ENCODE measurements around the gene GARIN1A.
"Not testable (repeated sequence)": the region's sequence is repeated elsewhere in the genome, so short reads cannot be mapped to it uniquely, and the experiment has no call there.

The GARIN1A gene

GRCh38 chr7:128671992-128672391, at the start of gene GARIN1A:
Gene GARIN1A (plus strand): TSS chr7:128672292. CDS start chr7:128672398, 106 bp downstream.
- DNase-seq: no peak

GRCh38 chr7:128627124-128627523, 45.0 kb upstream of the GARIN1A start:
- DNase-seq: not testable (repeated sequence)

GRCh38 chr7:128633915-128634314, 38.2 kb upstream of the GARIN1A start:
- not testable (repeated sequence) for DNase-seq

GRCh38 chr7:128645206-128645605, 26.9 kb upstream of the GARIN1A start:
- not testable (repeated sequence) for DNase-seq

- DNase-seq: not testable (repeated sequence)
These were observed 26.2 kb upstream of the GARIN1A start for GRCh38 chr7:128645844-128646243.

GRCh38 chr7:128646877-128647276, 25.2 kb upstream of the GARIN1A start:
- DNase-seq: not testable (repeated sequence)

- not testable (repeated sequence) for DNase-seq
These were observed 21.0 kb upstream of the GARIN1A start for GRCh38 chr7:128651096-128651495.

- not testable (repeated sequence) for DNase-seq
These were observed 19.5 kb upstream of the GARIN1A start for GRCh38 chr7:128652606-128653005.

GRCh38 chr7:128653197-128653596, 18.9 kb upstream of the GARIN1A start:
- DNase-seq: not testable (repeated sequence)

GRCh38 chr7:128654080-128654479, 18.0 kb upstream of the GARIN1A start:
- DNase-seq: not testable (repeated sequence)

GRCh38 chr7:128654501-128654900, 17.6 kb upstream of the GARIN1A start:
- not testable (repeated sequence) for DNase-seq

- not testable (repeated sequence) for DNase-seq
These were observed 13.7 kb upstream of the GARIN1A start for GRCh38 chr7:128658428-128658827.

- no peak for DNase-seq
These were observed 11.5 kb upstream of the GARIN1A start for GRCh38 chr7:128660596-128660995.

GRCh38 chr7:128661446-128661845, 10.6 kb upstream of the GARIN1A start:
- no peak for DNase-seq

GRCh38 chr7:128662091-128662490, 10.0 kb upstream of the GARIN1A start:
- no peak for DNase-seq

- DNase-seq: not testable (repeated sequence)
These were observed 8.9 kb upstream of the GARIN1A start for GRCh38 chr7:128663223-128663622.

- no peak for DNase-seq
These were observed 7.0 kb upstream of the GARIN1A start for GRCh38 chr7:128665057-128665456.

- no peak for DNase-seq
These were observed 5.9 kb upstream of the GARIN1A start for GRCh38 chr7:128666200-128666599.

- DNase-seq: no peak
These were observed 930 bp downstream of the GARIN1A start for GRCh38 chr7:128672927-128673517.

- DNase-seq: no peak
These were observed 1.5 kb downstream of the GARIN1A start for GRCh38 chr7:128673571-128673970.

- DNase-seq: no peak
These were observed 4.6 kb downstream of the GARIN1A start for GRCh38 chr7:128676665-128677064.

GRCh38 chr7:128679920-128680319, 7.8 kb downstream of the GARIN1A start:
- DNase-seq: no peak

- DNase-seq: no peak
These were observed 9.9 kb downstream of the GARIN1A start for GRCh38 chr7:128681794-128682537.

GRCh38 chr7:128683270-128683669, 11.2 kb downstream of the GARIN1A start:
- not testable (repeated sequence) for DNase-seq

Data from NCI-H2227 treated with DMSO at 0.1 percent for 48 hours (cell line).